ACHN (cell line): Measurements from ENCODE around the gene NDUFB11.
A peak's percentile ranks its signal among the peaks of the same experiment; 100 is the strongest.
"Not testable (repeated sequence)": the region's sequence is repeated elsewhere in the genome, so short reads cannot be mapped to it uniquely, and the experiment has no call there.

Experiments
- DNase-seq: peaks from one replicate; pipeline ENCODE4 v3.0.0-alpha.2; 2015
- in situ Hi-C: cut with HindIII; loops from 2 replicates; pipeline ENCODE4 v1.10.0; 2017; ENCODE audit warnings: low sequenced_read_pairs, low pct_ligation_motif_present, low pct_unique_long_range_greater_than_20kb

The NDUFB11 gene

DNA sequence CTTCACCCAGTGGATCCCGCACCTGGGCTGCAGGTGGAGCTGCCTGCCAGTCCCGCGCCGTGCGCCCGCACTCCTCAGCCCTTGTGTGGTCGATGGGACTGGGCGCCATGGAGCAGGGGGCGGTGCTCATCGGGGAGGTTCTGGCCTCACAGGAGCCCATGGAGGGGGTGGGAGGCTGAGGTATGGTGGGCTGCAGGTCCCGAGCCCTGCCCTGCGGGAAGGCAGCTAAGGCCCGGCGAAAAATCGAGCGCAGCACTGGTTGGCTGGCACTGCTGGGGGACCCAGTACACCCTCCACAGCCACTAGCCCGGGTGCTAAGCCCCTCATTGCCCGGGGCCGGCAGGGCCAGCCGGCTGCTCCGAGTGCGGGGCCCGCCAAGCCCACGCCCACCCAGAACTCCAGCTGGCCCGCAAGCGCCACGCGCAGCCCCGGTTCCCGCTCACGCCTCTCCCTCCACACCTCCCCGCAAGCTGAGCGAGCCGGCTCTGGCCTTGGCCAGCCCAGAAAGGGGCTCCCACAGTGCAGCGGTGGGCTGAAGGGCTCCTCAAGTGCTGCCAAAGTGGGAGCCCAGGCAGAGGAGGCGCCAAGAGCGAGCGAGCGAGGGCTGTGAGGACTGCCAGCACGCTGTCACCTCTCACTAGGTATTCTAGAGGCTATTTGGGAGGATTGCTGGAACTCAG, 33.4 kb downstream of the NDUFB11 start:
- in situ Hi-C loops, DNase-seq: not testable (repeated sequence)

DNA sequence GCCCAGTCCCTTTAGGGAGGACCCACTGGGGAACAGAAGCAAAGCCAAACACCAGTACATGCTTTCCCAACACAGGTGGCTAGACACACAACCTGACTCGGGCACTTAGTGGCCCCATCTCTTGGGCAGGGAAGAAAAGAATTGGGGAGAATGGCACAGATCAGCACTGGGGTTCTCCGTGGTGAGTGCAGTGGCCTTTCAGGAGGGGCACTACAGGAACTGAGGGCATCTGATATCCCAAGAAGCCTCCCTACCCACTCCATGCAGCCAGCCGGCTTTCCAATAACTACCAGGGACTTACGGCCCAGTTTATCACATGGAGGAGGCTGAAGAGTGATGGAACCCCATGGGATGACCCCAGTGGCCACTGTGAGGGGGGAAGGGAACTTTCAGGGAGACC, 43.3 kb downstream of the NDUFB11 start:
- in situ Hi-C loops = no loop called here
- DNase-seq = no peak

DNA sequence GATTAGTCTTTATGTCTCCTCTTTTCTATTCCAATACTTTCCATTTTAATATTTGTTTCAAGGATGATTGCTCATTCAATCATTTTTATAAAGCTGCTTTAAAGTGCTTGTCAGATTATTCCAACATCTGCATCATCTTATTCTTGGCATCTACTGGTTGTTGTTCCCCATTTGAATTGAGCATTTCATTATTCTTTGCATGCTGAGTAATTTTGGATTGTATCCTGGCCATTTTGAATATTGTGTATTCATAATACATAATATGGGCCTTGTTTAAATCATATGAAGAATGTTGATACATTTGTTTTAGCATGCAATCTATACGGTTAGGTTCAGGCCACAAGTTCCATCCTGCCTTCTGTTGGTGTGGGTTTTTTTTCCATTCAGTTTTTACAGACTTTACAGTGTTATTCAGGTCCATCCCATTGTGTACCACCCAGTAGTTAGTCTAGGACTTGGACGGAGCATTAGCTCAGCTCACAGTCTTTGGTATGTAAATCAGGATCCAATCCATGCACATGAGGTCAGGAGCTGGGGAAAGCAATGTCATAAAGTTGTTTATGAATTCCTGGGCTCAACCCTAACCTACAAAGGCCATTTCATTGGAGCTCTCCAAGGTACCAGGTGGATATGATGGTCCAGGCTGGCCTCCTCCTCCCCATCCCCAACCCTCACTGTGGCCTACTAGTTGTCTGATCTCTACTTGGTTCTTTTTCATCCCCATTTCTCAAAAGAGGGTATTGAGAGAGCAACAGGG, 46.0 kb downstream of the NDUFB11 start:
- no peak for DNase-seq
- in situ Hi-C loops = no loop called here

DNA sequence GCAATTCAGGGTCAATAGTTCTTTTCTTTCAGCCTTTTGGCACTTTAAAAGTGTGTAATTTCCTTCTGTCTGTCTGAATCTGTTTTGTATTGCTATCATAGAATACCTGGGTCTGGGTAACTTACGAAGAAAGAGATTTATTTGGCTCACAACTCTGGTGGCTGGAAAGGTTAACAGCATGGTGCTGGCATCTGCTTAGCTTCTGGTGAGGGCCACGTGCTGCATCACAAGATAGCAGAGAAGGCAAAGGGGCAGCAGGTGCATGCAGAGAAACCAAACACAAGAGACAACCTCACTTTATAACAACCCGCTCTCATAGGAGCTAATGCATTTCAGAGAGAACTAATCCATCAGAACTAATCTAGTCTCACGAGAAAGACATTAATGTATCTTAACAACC, 47.5 kb downstream of the NDUFB11 start:
- in situ Hi-C loops = no loop called here

DNA sequence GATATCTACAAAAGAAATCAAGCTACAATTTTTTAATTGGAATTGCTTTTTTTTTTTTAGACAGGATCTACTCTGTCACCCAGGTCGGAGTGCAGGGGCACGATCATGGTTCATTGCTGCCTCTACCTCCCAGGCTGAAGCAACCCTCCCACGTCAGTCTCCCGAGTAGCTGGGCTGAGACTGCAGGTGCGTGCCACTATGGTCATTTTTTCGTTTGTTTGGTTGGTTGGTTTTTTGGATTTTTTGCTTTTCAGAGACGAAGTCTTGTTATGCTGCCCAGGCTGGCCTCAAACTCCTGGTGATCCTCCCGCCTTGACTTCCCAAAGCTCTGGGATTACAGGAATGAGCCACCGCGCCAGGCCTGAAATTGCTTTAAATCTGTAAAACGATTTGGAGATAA, 50.6 kb downstream of the NDUFB11 start:
- in situ Hi-C loops = no loop called here

More for the DNA sequence above, 47.5 kb downstream of the NDUFB11 start:
- no peak for DNase-seq

DNA sequence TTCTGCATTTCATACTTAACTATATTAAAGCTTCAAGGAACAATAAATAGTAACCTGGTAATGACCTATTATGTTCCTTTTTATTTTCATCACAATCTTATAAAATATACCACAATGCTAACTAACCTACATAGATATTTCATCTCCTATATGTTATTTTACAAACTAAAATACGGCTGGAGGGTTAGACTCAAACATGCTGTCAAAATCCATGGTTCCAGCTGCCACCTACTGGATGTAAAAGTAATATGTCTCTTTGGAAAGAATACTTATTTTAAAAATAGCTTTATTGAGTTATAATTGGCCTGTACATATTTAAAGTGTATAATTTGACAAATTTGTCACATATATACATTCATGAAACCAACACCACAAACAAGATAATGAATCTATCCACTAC, 51.3 kb downstream of the NDUFB11 start:
- DNase-seq = peak; percentile 11
- in situ Hi-C loops = no loop called here

More for the DNA sequence above, 50.6 kb downstream of the NDUFB11 start:
- no peak for DNase-seq
